Activated CD4-positive, alpha-beta T cell treated with anti-CD3 and anti-CD28 coated beads, Interleukin-2, amount 10 ng/mL, durations not matched to agents 24 days and 14 days (primary cell): ENCODE data around the gene CTU2. TPM values are rescaled to one million over a fixed set of nuclear protein-coding genes. Genes with fewer than 3 reads are reported as not detected.
A peak's percentile ranks its signal among the peaks of the same experiment; 100 is the strongest.

Experiments
- DNase-seq: peaks from one replicate; pipeline ENCODE4 v3.0.0; 2022
- H3K27ac Mint-ChIP-seq: one replicate; pipeline ENCODE4 v1.8.0; 2022; ENCODE audit warnings: mild to moderate bottlenecking, mixed read lengths
- H3K27me3 Mint-ChIP-seq: one replicate; pipeline ENCODE4 v1.8.0; 2022; ENCODE audit warnings: mixed read lengths
- H3K36me3 Mint-ChIP-seq: one replicate; pipeline ENCODE4 v1.8.0; 2022; ENCODE audit warnings: low read depth, mild to moderate bottlenecking, mixed read lengths
- H3K4me1 Mint-ChIP-seq: one replicate; pipeline ENCODE4 v1.8.0; 2021; ENCODE audit warnings: mixed read lengths
- H3K4me3 Mint-ChIP-seq: one replicate; pipeline ENCODE4 v1.8.0; 2022; ENCODE audit warnings: mild to moderate bottlenecking, moderate library complexity, mixed read lengths
- H3K9me3 Mint-ChIP-seq: one replicate; pipeline ENCODE4 v1.8.0; 2021; ENCODE audit warnings: mixed read lengths
- intact Hi-C: fragments of 100-400 bp; cut with micrococcal nuclease; formaldehyde crosslinking; loops from one replicate; pipeline ENCODE4 v1.15.1; 2023
- total RNA-seq: library from RNA; stranded (reverse); gene quantifications from 2 replicates; pipeline ENCODE4 v1.2.3, GENCODE V29; 2022

Gene CTU2
- total RNA-seq, 1 donor from 2014 or later, result 69.9 TPM

DNA sequence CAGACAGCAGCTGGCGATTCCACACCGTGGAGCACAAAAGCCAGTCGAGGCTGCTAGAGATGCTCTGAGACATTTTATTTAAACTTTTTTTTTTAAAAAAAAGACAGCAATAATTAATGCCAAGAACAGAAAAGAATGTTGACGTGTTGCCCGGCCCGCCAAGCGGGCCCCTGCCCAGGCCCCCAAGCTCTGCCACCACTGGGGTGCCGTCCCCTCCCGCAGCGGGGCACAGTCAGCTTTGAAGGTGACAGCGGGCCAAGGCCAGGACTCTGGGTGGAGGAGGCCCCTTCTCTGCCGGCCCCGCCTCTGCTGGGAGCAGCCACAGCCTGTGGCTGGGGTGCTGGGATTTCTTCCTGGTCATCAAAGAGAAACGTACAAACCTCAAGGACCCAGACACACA lies 9.9 kb upstream of the CTU2 start:
- Mint-ChIP-seq H3K27ac (no peak overlapping the region), H3K36me3 (peaks cover 16% of the 10 kb centered on the region), H3K4me3 (no peak overlapping the region), H3K9me3 (no peaks in the 10 kb centered on the region), H3K4me1 (peaks cover 37% of the 10 kb centered on the region), H3K27me3 (no peaks in the 10 kb centered on the region)
- intact Hi-C loops, result no loop called here
- DNase-seq, result no peak

DNA sequence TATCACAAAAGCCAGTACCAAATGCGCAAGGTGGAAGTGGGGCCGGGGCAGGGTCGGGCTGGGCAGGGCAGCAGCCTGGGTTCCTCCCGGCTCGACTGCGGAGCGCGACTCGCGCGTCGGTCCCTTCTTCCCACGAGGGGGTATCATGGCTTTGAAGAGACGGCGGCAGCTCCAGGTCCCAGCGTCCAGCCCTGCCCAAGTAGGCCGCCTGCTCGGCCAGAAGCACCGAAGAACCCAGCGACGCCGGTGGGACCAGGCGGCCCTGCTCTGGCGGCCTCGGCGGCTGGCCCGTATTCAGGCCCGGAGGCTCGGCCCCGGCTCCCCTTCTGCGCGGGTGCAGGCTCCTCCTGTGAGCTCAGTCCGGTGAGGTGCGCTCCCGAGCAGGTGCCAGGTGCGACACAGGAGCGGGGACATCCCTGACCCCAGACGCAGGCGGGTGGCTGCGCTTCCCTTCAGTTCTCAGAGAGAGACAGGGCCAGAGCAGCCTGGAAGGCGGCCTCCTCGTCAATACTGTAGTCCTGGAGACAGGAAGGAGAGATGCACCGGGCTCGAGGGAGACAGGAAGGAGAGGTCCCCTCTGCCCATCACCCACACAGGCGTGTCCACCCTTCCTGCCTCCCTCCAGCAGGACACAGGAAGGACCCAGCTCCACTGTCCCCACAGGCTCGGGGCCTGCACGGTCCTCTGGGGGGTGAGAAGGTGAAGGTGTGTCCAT lies 9.0 kb upstream of the CTU2 start:
- H3K4me3 Mint-ChIP-seq, result no peak overlapping the region
- H3K27ac Mint-ChIP-seq, result no peak overlapping the region
- intact Hi-C loops, result no loop called here
- no peak for DNase-seq
- peaks cover 16% of the 10 kb centered on the region for H3K36me3 Mint-ChIP-seq
- H3K9me3 Mint-ChIP-seq, result no peaks in the 10 kb centered on the region
- H3K27me3 Mint-ChIP-seq, result no peaks in the 10 kb centered on the region
- H3K4me1 Mint-ChIP-seq, result peaks cover 34% of the 10 kb centered on the region

DNA sequence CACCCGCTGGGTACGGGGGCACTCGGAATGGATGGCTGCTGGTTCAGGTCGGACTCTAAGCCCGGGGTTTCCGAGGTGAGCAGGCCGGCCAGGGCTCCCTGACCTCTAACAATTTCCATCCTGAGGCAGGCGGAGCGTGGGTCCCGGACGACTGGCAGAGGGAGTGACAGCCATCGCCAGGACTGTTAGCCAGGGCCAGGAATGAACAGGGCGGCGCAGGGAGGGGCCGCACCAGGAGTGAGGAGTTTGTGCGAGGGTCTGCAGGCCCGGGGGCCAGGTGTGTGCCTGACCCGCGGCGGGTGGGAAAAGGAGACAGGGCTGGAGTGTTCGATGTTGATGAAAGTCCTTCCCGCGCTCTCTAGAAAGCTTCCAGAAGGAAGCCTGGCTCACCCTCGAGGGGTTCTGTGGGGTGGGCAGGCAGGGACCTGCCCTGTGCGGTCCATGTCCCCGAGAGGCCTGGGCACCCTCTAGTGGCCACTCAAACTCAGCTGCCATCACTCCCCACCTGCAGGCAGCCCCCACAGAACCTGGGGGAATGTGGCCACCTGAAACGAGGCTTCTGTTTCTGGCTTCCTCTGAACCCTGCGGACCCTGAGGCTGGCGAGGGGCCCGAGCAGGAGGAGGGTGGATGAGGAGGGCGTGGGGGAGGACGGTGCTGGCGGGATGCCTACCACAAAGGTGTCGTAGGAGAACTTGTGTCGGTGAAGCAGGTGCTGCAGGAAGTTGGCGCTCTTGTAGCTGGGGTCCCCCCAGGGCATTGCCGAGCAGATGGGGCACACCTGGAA lies 8.3 kb upstream of the CTU2 start:
- Mint-ChIP-seq H3K9me3 (no peaks in the 10 kb centered on the region), H3K27me3 (no peaks in the 10 kb centered on the region), H3K27ac (no peak overlapping the region), H3K4me3 (no peak overlapping the region), H3K36me3 (peaks cover 20% of the 10 kb centered on the region), H3K4me1 (peaks cover 35% of the 10 kb centered on the region)
- DNase-seq, result no peak
- intact Hi-C loops, result no loop called here

DNA sequence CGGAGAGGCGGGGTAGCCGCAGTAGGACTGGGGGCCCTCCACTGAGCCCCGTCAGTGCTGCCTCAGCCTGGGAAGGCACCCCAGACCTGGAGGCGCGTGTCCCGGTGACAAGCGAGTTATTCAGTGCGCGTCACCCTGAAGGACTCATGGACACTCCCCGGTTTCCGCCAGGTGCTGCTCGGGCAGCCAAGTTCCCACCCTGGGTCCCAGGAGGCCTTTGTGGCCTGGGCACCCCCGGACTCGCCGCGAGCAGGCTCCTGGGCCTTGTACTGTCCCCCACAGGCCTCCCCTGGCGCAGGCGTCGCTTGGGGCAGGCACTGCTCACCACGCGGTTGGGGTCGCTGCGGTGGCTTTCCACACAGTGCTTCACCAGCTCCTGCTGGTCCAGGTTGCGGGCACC lies 7.7 kb upstream of the CTU2 start:
- DNase-seq, result no peak
- intact Hi-C loops, result no loop called here
- H3K36me3 Mint-ChIP-seq, result peaks cover 22% of the 10 kb centered on the region
- H3K27me3 Mint-ChIP-seq, result no peaks in the 10 kb centered on the region
- H3K27ac Mint-ChIP-seq, result no peak overlapping the region
- H3K4me3 Mint-ChIP-seq, result no peak overlapping the region
- peaks cover 37% of the 10 kb centered on the region for H3K4me1 Mint-ChIP-seq
- no peaks in the 10 kb centered on the region for H3K9me3 Mint-ChIP-seq

- intact Hi-C loops, result no loop called here
- H3K36me3 Mint-ChIP-seq, result peaks cover 22% of the 10 kb centered on the region
- H3K9me3 Mint-ChIP-seq, result no peaks in the 10 kb centered on the region
- peaks cover 42% of the 10 kb centered on the region for H3K4me1 Mint-ChIP-seq
- H3K4me3 Mint-ChIP-seq, result peak overlapping the region; percentile 81
- no peaks in the 10 kb centered on the region for H3K27me3 Mint-ChIP-seq
- peak overlapping the region; percentile 95 for H3K27ac Mint-ChIP-seq
- DNase-seq, result no peak
These were observed 7.1 kb upstream of the CTU2 start for GRCh38 chr16:88699180-88699579.

- Mint-ChIP-seq H3K36me3 (peaks cover 22% of the 10 kb centered on the region), H3K27ac (peak overlapping the region; percentile 95), H3K27me3 (no peaks in the 10 kb centered on the region), H3K4me1 (peaks cover 47% of the 10 kb centered on the region), H3K9me3 (no peaks in the 10 kb centered on the region), H3K4me3 (peak overlapping the region; percentile 81)
- DNase-seq, result no peak
- intact Hi-C loops, result loop anchor here (2.0 to 5.0 kb wide), 4 partner anchors 37 to 247 kb away; partner anchors contain the start of genes CYBA, IL17C, MVD and ZFPM1
These were observed 6.0 kb upstream of the CTU2 start for GRCh38 chr16:88700322-88700635.

GRCh38 chr16:88700636-88701482 lies 5.4 kb upstream of the CTU2 start:
- Mint-ChIP-seq H3K27me3 (no peaks in the 10 kb centered on the region), H3K4me3 (peak overlapping the region; percentile 81), H3K27ac (peak overlapping the region; percentile 95), H3K4me1 (peaks cover 50% of the 10 kb centered on the region), H3K36me3 (peaks cover 25% of the 10 kb centered on the region), H3K9me3 (no peaks in the 10 kb centered on the region)
- peak; percentile 98 for DNase-seq
- intact Hi-C loops, result loop anchor here (2.0 to 5.0 kb wide), 4 partner anchors 38 to 248 kb away; partner anchors contain the start of genes CYBA, IL17C, MVD and ZFPM1

DNA sequence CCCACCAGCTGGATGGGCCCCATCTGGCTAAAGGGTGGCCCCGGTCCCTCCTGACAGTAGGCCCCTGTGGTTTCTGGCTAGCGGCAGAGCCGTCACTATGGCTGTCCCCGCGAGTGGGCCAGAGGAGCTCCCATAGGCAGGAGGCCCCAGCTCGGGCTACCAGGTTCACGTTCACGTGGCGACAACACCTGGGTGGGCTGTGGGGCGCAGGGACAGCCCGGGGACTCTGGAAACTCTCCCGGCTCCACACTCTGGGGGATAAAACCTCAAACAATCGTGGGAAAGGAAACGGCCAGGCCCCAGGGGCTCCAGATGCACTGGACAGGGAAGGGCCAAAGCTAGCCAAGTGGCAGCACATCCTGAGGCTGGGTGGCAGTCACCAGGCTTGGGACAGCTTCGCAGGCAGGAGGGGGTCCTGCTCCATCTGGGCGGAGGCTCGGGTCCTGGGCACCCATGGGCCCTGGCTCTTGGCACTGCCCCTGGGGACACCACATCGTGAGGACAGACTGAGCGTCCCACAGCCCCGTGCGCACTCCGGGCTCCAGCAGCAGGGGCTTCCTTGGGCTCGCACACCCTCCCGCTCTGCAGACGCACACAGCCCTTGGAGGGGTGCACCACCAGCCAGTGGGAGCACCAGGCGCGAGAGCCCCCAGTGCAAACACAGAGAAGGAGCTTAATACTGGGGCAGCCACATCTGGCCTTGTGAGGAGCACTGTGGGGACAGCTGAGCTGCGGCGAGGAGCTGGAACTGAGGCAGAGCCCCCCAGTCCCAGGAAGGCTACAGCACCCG lies 4.5 kb upstream of the CTU2 start:
- intact Hi-C loops, result loop anchor here (2.0 to 5.0 kb wide), 4 partner anchors 39 to 249 kb away; partner anchors contain the start of genes CYBA, IL17C, MVD and ZFPM1
- H3K27ac Mint-ChIP-seq, result peak overlapping the region; percentile 95
- H3K4me3 Mint-ChIP-seq, result peak overlapping the region; percentile 81
- H3K27me3 Mint-ChIP-seq, result no peaks in the 10 kb centered on the region
- peaks cover 50% of the 10 kb centered on the region for H3K4me1 Mint-ChIP-seq
- no peaks in the 10 kb centered on the region for H3K9me3 Mint-ChIP-seq
- H3K36me3 Mint-ChIP-seq, result peaks cover 25% of the 10 kb centered on the region
- peak; percentile 74 for DNase-seq

DNA sequence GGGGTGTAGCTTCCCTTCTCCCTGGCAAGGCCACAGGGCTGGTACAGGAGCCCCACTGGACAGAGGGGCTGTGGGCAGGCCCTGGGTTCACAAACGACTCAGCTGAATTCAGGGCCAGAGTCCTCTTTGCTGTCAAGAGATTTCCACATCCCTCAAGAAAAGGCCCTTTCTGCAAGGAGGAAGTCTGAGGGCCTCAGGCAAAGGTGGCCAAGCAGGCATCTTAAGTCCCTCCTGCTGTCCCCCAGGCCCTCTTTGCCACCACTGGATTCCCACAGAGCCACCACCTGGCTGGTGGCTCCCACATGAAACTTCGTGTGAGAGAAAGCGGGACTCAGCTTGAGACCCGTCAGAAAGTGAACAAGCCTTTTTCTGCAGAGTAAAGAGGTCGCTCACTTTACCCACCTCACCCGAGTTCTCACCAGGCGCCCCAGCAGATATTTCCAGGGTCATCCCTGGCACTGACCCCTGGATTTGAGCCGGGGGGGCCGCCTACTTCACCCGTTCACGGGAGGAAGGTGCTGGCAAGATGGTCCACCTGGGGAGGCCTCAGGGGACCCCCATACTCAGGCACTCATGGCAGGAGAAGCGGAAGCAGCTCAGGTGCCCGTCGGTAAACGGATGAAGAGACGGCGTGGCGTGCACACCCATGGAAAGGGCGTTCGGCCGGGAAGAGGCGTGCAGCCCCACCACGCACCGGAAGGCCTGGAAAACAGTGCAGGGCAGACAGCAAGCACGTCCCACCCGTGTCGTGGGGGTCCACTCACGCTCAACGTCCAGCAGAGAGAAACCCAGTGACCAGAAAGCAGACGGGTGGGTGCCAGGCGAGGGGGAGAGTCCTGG lies 3.7 kb upstream of the CTU2 start:
- peaks cover 56% of the 10 kb centered on the region for H3K4me1 Mint-ChIP-seq
- H3K27me3 Mint-ChIP-seq, result no peaks in the 10 kb centered on the region
- no peaks in the 10 kb centered on the region for H3K9me3 Mint-ChIP-seq
- intact Hi-C loops, result loop anchor here (1.0 to 5.0 kb wide), 2 partner anchors 16 to 65 kb away; partner anchors contain the start of genes IL17C and SNAI3
- H3K27ac Mint-ChIP-seq, result peak overlapping the region; percentile 95
- peak overlapping the region; percentile 81 for H3K4me3 Mint-ChIP-seq
- DNase-seq, result peak; percentile 72
- peaks cover 27% of the 10 kb centered on the region for H3K36me3 Mint-ChIP-seq

GRCh38 chr16:88703486-88704309 lies 2.6 kb upstream of the CTU2 start:
- intact Hi-C loops, result loop anchor here (1.0 to 5.0 kb wide), 3 partner anchors 17 to 79 kb away; partner anchors contain the start of genes IL17C and SNAI3
- peak; percentile 91 for DNase-seq
- Mint-ChIP-seq H3K4me3 (peak overlapping the region; percentile 81), H3K27ac (peak overlapping the region; percentile 95), H3K36me3 (peaks cover 21% of the 10 kb centered on the region), H3K27me3 (no peaks in the 10 kb centered on the region), H3K4me1 (peaks cover 52% of the 10 kb centered on the region), H3K9me3 (no peaks in the 10 kb centered on the region)

DNA sequence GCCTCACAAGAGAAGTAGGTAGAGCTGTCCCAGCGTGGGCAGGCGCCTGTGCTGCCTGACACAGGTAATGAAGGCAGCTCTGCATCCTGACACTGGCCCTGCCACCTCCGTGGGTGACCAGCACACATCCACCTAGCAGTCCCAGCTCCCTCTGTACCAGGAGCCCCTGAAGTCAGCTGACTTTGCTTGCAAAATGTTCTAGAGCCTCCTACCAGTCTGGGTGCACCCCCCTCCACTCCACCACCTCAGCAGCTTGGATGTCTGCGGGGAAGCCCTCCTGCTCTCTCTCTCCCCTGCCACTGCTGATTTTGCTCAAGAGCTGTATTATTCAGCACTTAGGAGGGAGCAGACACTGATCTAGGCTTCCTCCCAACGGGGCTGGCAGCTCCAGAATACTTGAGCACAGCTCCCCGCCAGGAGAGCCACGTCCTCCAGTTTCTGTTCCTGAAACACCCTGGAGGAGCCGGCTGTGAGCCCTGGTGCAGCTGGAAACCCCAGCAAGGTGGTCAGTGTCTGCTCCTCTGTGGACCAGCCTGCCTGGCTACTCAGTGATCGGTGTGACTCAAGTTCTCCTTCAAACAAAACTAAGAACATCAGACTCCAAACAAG lies 1.1 kb upstream of the CTU2 start:
- Mint-ChIP-seq H3K27me3 (no peaks in the 10 kb centered on the region), H3K4me1 (peaks cover 44% of the 10 kb centered on the region), H3K9me3 (no peaks in the 10 kb centered on the region), H3K4me3 (peak overlapping the region; percentile 81), H3K36me3 (peaks cover 17% of the 10 kb centered on the region), H3K27ac (peak overlapping the region; percentile 87)
- intact Hi-C loops, result loop anchor here (2.0 kb wide), 1 partner anchor 78 kb away; no protein-coding TSS in a partner anchor
- DNase-seq, result peak; percentile 76
